Amniotic stem cell (primary cell): ENCODE data around the gene USP46.

Source experiments
- DNase-seq: peaks from one replicate; lab custom pipeline; 2025; lab: John Stamatoyannopoulos, UW

Gene USP46

GRCh38 chr4:52618795-52619590 lies 40.1 kb downstream of the USP46 start:
- DNase-seq: no peak

DNA sequence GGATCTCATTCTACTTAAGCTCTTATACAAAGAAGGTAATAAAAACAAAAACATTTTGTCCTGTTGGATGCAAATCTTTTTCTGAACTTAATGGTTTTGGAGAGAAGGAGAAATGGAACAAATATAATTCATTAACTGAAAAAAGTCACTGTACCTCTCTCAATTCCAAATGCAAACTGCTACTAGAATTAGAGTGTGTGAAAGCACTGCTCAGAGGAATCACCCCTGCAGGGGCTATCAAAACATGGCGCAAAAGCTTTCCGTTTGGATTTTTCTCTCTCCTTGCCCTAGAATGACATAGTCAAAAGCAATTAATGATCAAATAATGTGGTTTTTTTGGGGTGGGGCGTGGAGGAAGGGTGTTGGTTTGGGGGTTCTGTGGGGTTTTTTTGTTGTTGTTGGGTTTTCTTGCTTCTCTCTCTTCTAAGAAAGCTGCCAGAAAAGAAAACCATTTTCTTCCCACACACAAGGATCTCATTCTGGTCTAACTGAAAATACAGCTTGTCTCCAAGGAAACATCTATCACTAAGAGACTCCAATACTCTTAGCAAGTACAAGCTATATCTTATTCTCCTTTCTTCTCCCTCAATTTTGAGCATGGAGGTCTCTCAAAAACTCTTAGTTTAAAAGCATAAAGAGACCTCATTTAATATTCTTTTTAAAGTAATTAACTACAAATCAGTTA lies 41.6 kb downstream of the USP46 start:
- DNase-seq: no peak

- no peak for DNase-seq
Observed at GRCh38 chr4:52614241-52614640, 44.9 kb downstream of the USP46 start.

GRCh38 chr4:52612341-52612740 lies 46.8 kb downstream of the USP46 start:
- DNase-seq: no peak

GRCh38 chr4:52611030-52611555 lies 48.0 kb downstream of the USP46 start:
- DNase-seq: no peak

DNA sequence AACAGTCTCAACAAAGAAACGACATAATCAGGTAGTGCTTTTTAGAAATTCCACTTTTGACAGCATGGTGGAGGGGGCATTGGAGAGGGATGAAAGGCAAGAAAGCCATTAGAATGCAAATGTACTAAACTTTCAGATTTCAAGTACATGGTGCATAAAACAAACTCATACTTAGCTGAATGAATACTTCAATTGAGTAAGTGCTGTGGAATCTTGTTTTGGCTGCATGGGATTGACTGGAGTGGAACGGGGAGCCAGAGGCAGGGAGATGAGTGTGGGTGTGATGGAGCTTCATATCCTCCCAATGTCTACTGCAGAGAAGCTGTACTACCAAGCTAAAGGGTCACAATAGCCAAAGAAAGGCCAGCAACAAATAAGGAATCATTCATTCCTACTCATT lies 52.4 kb downstream of the USP46 start:
- DNase-seq: no peak

GRCh38 chr4:52606040-52606439 lies 53.1 kb downstream of the USP46 start:
- no peak for DNase-seq

- no peak for DNase-seq
Observed at GRCh38 chr4:52604215-52604614, 54.9 kb downstream of the USP46 start.

- DNase-seq: no peak
Observed at GRCh38 chr4:52600275-52600674, 58.8 kb downstream of the USP46 start.

- no peak for DNase-seq
Observed at GRCh38 chr4:52595001-52595400, 64.1 kb downstream of the USP46 start.

GRCh38 chr4:52592287-52592686 lies 66.8 kb downstream of the USP46 start:
- no peak for DNase-seq

- DNase-seq: no peak
Observed at GRCh38 chr4:52588771-52589591, 70.1 kb downstream of the USP46 start.

DNA sequence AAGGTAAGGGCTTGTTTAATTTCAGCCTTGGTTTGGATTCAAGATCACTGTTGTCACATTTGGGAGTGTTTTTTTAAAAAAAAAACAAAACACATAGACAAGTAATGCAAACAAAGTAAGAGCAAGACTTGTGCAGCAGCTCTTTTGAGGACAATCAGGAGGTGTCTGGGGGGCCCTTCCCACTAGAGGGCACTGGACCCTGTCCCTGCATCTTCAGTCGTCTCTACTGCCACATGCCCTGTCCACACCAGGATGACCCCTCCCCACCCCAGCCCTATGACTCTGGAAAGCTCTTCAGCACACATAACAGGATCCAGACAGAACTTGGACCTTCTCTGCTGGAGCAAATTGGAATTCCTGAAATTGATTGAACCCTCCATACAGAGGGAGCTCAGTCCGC lies 71.0 kb downstream of the USP46 start:
- DNase-seq: no peak

DNA sequence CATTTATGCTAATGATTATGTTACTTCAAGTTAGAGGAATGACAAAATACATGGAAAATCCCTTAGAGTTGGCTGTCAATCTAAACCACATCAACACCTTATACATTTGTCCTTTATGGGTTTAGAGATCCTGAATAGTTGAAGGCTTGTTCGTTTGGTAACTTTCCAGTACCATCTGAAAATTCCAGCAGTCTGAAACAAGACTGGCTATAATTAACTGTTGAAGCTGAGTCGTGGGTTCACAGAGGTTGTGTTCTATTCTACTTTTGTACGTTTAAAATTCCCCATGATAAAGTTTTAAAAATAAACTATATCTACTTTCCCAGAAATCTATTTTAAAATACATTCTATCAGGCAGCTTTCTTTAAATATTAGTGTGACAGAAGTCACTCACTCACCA lies 73.0 kb downstream of the USP46 start:
- no peak for DNase-seq

GRCh38 chr4:52585379-52585778 lies 73.7 kb downstream of the USP46 start:
- DNase-seq: no peak

DNA sequence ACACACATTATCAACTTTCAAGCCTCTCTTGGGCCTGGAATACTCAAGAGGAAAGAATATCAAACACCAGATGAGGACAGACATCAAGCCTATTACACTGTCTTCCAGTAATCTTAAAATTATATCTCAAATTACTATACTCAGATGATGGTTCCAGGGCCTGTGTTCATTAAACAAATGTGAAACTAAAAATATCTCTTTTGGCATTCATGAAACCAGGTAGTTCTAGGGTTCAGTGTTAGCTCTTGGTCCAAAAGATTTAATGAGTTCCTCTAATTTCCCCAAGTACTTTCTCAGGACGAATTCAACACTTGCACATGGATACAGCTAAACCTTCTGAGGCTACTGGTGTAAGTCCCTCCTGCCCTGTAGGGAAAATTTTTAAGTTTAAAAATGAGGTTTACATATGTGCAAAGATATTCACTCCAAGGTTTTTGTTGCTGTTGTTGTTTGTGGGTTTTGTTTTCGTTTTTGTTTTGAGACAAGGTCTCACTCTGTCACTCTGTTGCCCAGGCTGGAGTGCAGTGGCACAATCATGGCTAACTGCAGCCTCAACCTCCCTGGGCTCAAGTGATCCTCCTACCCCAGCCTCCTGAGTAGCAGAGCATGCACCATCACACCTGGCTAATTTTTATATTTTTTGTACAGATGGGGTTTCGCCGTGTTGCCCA lies 79.4 kb downstream of the USP46 start:
- DNase-seq: no peak

- no peak for DNase-seq
Observed at GRCh38 chr4:52578951-52579350, 80.2 kb downstream of the USP46 start.

GRCh38 chr4:52577624-52577962 lies 81.5 kb downstream of the USP46 start:
- DNase-seq: no peak

GRCh38 chr4:52576961-52577623 lies 82.0 kb downstream of the USP46 start:
- no peak for DNase-seq

DNA sequence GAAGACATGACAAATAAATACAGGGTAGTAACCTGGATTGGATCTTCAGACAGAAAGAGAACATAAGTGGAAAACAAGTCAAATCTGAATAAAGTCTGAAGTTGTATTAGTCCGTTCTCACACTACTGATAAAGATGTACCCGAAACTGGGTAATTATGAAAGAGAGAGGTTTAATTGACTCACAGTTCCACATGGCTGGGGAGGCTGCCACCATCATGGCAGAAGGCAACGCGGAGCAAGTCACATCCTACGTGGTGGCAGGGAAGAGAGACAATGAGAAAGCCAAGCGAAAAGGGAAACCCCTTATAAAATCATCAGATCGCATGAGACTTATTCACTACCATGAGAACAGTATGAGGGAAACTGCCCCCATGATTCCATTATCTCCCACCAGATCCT lies 82.8 kb downstream of the USP46 start:
- DNase-seq: no peak

DNA sequence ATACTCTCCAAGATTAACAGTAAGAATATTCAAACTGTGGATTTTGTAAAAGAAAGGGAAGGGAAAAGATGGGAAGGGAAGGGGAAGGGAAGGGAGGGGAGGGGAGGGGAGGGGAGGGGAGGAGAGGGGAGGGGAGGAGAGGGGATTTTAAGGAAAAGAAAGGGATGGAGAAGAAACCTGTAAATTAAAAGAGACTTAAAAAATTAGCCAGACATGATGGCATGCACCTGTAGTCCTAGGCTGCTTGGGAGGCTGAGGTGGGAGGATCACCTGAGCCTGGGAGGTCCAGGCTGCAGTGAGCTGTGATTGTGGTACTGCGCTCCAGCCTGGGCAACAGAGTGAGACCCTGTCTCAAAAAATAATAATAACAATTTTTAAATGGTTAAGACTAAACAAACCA lies 83.7 kb downstream of the USP46 start:
- DNase-seq: no peak

GRCh38 chr4:52574036-52574435 lies 85.1 kb downstream of the USP46 start:
- no peak for DNase-seq
